GM18858 (cell line): ENCODE measurements around the gene KIAA0232.

Experiments used
- ATAC-seq: cut with Tn5 transposase; IDR thresholded peaks from one replicate; pipeline ENCODE4 v1.9.1; 2021; ENCODE audit not compliant: unreplicated experiment

The KIAA0232 gene

GRCh38 chr4:6845027-6845426 is 62.5 kb downstream of the KIAA0232 start:
- ATAC-seq: no peak

GRCh38 chr4:6845574-6845973 is 63.0 kb downstream of the KIAA0232 start:
- no peak for ATAC-seq

- no peak for ATAC-seq
These were observed 64.7 kb downstream of the KIAA0232 start for GRCh38 chr4:6847178-6847577.

GRCh38 chr4:6848717-6849305 is 66.3 kb downstream of the KIAA0232 start:
- ATAC-seq: no peak

GRCh38 chr4:6849691-6850090 is 67.2 kb downstream of the KIAA0232 start:
- no peak for ATAC-seq

- ATAC-seq: no peak
These were observed 68.9 kb downstream of the KIAA0232 start for GRCh38 chr4:6851431-6851830.

- no peak for ATAC-seq
These were observed 69.4 kb downstream of the KIAA0232 start for GRCh38 chr4:6851962-6852361.

- ATAC-seq: no peak
These were observed 70.1 kb downstream of the KIAA0232 start for GRCh38 chr4:6852582-6852981.

GRCh38 chr4:6854098-6854744 is 71.7 kb downstream of the KIAA0232 start:
- ATAC-seq: no peak

GRCh38 chr4:6855692-6856297 is 73.3 kb downstream of the KIAA0232 start:
- ATAC-seq: peak; percentile 93

GRCh38 chr4:6856391-6856790 is 73.9 kb downstream of the KIAA0232 start:
- no peak for ATAC-seq

GRCh38 chr4:6857009-6857882 is 74.7 kb downstream of the KIAA0232 start:
- ATAC-seq: no peak

GRCh38 chr4:6858997-6859396 is 76.5 kb downstream of the KIAA0232 start:
- ATAC-seq: no peak

- no peak for ATAC-seq
These were observed 77.0 kb downstream of the KIAA0232 start for GRCh38 chr4:6859543-6859942.

GRCh38 chr4:6868386-6868785 is 85.9 kb downstream of the KIAA0232 start:
- ATAC-seq: no peak

- no peak for ATAC-seq
These were observed 87.4 kb downstream of the KIAA0232 start for GRCh38 chr4:6869944-6870343.

GRCh38 chr4:6873291-6873690 is 90.8 kb downstream of the KIAA0232 start:
- no peak for ATAC-seq

GRCh38 chr4:6873792-6874461 is 91.4 kb downstream of the KIAA0232 start:
- ATAC-seq: peak; percentile 69

GRCh38 chr4:6874981-6875380 is 92.5 kb downstream of the KIAA0232 start:
- ATAC-seq: no peak

- no peak for ATAC-seq
These were observed 92.9 kb downstream of the KIAA0232 start for GRCh38 chr4:6875431-6875831.

GRCh38 chr4:6876440-6876839 is 93.9 kb downstream of the KIAA0232 start:
- ATAC-seq: no peak
